HG03558 (cell line): ENCODE measurements around the gene NKX2-1.

Source experiments
- ATAC-seq: cut with Tn5 transposase; IDR thresholded peaks from one replicate; pipeline ENCODE4 v1.9.1; 2021; ENCODE audit warnings: moderate number of reproducible peaks; ENCODE audit not compliant: unreplicated experiment; ENCODE audit errors: extremely low read depth

Gene NKX2-1

DNA sequence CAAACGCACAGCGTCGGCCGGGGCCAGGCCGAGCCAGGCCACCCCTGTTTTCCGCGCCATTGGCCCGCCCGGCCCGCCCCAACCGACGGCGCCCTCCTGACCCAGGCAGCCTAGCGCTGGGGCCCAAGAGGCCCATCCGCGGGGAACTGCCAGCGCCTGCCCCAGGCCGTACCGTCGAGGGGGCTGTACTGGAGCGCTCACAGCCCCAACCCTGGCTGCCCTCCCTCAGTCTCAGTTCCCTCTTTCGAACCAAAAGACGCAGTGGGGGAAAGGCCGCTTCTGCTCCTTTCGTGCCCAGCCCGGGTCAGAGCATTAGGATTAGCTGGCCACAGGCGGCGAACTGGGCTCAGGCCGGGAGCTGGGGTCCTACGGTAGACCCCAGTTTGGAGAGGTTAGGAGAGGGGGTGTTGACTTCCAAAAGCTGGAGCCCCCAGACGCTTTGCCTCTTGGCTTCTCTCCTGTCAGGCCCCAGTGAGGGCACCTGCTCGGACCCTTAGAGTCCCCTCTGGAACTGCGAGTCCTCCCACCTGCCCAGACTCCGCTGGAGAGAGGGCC, 1.9 kb downstream of the NKX2-1 start:
- ATAC-seq, result no peak

DNA sequence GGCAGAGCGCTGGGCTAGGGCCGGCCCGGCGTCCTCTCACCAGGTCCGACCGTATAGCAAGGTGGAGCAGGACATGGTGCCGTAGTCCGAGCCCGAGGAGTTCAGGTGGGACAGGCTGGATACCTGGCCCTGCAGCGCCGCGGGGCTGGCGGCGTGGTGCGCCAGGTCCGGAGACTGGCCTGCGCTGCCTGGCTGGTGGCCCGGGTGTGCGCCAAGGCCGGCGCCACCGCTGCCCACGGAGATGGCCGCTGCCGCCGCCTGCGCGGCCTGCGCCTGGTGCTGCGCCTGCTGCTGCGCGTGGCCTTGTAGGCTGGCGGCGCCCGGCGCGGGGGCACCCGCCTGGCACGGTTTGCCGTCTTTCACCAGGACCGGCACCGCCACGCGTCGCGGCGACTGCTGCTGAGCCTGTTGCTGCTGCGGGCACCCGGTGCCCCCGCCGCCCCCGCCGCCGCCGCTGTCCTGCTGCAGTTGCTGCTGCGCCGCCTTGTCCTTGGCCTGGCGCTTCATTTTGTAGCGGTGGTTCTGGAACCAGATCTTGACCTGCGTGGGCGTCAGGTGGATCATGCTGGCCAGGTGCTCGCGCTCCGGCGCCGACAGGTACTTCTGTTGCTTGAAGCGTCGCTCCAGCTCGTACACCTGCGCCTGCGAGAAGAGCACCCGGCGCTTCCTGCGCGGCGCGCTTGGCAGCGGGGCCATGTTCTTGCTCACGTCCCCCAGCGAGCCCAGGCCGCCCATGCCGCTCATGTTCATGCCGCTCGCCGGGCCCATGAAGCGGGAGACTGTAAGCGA, 2.6 kb downstream of the NKX2-1 start:
- ATAC-seq, result no peak

DNA sequence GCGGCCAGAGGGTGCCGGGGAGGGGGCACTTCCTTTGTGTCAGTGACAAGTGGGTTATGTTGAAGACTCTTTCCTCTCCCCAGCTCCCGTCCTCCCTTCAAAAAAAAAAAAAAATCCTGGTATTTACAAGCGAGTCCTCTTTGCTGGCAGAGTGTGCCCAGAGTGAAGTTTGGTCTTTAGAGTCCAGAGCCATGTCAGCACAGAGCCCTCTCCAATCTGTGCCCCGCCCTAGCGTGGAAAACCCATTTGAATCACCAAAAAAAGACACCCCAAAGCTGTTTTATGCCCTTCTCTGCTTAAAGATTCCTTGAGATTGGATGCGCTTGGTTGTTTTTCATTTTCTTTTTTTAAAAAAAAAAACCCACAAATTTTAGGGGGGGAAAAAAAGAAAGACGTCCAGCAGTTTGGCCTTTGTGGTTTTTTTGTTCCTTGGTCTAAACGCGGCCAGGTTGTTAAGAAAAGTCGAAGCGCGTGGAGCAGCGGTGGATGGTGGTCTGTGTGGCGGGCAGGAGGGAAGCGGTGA, 3.3 kb downstream of the NKX2-1 start:
- no peak for ATAC-seq

DNA sequence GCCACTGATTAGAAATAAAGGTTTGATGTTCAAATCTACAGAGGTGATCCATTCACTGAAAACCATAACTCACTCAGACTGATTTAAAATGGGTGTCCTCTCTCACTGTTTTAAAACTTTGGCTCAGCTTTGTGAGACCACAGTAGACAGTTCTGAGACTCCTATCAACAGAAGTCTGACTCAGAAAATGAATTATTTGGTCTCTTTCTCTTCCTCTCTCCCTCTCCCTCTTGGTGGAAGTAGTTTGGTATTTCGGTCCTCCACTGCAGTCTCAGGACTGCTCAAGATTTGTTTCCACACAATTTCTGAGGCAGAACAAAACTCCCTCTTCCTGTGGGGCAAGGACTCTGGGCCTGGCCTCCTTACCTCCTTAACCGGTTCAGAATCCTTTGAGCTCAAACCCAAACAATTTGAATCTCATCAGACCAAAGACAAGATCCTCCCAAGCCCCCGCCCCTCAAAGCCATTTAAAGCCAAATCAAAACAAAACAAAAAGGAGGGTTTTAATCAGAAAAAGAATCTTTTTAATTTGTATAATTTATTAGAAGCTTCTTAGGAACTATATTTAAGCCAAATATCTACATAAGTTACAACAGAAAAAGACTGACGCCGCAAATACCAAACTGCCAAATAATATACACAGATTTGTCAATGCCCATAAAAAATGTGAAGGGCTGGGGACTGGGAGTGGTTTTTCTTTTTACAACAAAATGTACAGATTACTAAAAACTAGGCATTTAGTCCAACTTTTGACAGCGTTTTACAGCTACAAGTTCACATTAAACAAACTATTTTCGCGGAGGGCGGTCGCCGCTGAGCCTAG, 3.9 kb downstream of the NKX2-1 start:
- no peak for ATAC-seq

DNA sequence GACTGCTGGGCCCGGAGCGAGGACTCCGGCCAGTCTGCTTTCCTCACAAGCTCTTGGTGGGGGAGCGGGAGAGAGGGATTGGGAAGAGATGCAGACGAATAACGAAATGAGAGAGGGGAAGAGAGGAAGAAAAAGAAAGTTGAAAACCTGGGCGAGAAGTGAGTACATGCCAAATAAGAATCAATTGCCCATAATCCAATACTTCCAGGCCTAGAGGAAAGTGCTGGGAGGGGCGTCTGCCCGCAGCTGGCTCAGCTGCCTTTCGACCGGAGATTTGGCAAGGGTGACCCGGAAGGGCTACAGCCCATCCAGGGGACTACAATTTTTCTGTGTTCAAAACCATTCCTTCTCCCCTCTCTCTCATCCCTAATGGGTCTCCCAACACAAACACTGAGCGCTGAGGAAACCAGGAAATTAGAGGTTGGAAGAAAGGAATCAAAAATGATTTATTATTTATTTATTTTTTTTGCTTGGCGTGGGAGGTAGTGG, 4.9 kb downstream of the NKX2-1 start:
- ATAC-seq, result no peak

DNA sequence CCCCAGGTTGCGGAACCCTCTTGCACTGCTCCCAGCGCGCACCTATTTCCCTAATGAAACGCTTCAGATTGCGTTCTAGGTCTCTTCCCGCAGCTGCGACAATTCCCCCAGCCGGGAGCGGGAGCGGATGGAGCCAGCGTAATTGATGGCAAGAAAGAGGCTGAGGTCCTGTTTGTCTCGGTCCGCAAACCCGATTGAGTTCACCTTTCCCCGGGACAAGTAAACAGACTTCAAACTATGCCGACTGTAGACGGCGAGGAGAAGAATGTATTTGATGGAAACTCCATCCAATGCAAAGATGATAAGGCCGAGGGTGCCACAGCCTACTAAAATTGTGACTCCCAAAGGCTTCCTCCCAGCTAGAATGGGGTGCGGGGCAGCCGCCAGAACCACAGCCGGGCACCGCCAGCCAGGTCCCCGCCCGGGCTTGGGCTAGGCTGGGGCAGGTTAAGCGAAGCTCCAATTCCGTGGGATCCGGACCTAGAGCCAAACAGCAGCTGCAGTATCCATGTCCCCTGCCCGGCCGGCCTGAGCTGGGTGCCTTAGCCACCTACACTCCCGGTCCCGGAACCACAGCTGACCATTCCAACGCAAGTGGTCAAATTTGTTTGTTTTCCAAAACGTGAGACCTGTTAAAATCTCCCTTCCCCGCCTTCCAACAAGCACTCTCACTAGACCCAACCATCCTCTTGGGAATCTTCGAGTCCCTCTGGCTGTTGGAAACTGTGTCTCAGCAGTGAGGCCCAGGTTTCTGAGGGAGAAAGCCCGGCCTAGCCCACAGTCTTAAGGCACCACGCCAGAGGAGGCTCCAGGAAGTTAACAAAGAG, 5.5 kb downstream of the NKX2-1 start:
- ATAC-seq, result no peak

DNA sequence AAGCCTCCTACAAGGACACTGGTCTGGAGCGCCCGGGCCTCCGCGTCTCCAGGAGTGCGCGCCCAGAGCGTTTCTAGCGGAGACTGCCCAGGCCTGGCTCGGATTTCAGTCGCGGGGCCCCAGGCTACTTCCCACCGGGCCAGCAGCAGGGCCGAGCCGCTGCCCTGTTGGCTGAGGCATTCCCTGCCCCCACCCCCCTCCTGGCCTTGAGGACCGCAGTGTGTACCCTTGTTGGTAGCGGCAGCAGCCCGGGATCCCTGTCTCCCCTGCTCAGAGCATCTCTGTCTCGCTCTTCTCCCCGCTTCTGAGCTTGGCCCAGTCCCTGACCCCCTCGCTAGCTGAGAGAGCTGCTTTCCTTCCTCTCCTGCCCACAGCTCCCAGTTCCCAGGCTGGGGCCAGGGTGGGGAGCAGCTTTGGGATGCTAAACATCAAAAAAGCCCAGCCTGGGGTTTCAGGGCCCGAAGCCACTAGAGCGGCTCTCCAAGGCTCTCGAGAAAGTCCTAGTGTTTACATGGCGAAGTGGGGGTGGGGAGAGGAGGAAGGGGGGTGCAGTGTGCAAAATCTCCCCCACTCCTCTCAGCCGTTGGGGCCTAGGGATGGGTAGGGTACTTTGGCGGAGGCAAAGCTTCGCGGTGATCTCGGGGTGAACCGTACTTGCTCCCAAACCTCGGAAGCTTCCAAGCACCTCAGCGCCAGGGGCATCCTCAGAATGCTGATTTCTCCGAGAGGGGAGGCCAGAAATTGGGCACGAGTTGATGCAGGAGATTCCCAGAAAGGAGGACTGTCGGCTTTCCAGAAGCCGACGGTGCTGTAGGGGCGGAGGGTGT, 6.4 kb downstream of the NKX2-1 start:
- ATAC-seq, result no peak

DNA sequence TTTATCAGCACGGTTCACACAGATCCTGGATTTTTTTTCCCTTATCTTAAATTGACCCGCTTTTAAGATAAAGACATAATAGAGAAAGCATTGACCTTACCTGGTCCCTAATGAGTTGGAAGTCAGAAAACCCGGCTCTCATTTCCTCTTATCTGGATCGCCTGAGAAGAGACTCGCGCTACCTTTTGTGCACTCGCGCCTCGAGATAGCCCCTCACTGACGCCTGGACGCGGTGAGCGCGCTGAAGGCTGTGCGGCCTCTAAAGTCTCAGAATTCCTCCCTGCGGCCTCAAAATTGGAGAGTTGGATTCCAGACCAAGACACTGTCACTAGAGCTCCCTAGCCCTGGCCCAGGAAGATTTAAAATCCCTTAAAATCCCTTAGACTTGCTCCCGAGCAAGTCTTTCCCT, 7.0 kb downstream of the NKX2-1 start:
- no peak for ATAC-seq

DNA sequence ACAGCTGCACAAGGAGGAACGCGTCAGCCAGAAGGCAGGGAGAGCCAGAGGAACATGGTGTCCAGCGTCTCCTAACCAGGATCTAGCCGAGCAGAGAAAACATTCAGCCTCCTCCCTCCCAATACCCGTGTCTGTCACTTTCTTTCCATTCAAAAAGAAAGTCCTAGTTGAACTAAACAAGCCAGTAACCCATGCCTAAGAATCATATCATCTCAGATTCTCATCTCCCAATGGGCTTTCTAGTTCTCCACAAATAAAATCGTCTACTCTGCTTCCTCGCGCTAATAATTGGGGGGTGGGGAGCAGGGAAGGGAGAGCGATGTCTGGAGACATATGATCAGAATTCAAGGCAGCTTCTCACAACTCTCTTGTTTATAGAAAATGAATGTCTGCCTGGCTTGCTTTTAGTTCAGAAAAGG, 7.4 kb downstream of the NKX2-1 start:
- ATAC-seq, result no peak

DNA sequence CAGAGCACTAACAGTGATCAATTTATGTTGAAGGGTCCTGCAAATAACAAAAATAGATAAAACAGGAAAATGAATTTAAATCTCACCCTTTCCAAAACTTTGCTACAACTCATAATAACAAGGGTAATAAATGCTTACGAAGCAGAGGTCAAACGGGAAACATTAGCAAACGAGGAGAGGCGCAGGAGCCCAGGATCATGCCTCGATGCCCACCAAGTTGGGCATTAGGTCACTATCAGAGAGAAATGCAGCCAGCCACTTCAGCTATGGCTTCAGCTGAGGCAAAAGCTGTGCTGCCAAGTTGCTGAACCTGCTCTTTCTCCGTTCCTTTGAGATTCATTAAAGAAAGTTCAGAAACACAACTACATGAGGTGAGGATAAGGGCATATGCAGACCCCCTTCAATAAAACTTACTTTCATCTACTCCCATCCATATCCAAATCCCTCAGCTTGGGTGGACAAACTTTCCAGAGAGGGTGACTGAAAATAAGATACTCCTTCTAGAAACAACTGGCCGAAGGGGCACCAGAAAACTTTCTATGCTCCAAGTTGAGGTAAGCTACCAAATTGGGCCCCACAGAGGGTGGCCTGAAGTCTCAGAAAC, 7.9 kb downstream of the NKX2-1 start:
- ATAC-seq, result no peak

DNA sequence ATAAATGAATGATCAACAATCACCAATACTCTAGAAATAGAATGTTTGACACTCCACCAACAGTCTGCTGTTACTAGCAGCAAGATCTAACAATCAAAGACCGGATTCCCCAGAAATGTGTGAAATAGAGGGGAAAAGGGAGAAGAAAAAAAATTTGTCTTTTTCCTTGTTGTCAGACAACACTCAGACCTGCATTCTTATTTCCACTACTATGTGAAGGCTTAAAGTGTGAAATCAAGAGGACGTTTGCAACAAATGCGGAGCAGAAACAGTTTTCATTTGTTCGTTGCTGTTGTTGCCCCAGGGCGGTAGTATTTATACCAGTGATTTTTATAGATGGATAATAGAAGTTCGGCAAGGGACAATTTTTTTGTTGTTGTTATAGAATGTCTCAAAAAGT, 9.2 kb downstream of the NKX2-1 start:
- ATAC-seq, result no peak

DNA sequence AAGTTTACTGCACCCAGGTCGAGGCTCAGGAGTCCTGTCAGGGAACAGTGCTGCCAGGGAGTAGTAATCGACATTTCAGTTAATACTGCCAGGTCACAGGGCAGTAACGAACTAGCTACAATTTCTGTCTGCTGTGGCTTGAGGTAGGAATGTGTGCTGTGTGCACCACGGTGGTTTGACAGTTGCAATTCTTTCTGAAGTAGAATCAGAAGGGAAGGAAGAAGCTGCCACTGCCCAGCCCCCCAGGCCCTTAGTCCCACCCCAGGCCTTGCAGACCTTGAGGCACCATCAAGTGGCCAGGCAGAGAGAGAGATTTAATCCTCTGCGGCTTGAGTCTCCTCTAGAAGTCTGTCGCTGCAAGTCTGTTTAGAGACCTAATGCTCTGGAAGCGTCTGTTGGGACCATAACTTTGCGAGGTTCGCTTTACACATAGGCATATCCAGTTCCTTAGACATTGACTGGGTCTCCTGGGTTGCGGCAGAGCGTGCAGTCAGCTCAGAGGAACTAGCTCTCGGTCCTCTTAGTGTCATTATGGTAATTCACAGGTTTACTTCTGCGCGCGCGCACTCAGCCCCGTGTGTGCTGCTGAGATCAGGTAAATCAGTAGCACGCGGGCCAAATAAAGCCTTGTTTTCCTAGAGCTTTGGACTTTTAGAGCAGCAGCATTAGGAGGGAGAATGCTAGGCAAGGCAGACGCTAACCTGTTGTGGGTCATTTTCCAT, 9.8 kb downstream of the NKX2-1 start:
- no peak for ATAC-seq

DNA sequence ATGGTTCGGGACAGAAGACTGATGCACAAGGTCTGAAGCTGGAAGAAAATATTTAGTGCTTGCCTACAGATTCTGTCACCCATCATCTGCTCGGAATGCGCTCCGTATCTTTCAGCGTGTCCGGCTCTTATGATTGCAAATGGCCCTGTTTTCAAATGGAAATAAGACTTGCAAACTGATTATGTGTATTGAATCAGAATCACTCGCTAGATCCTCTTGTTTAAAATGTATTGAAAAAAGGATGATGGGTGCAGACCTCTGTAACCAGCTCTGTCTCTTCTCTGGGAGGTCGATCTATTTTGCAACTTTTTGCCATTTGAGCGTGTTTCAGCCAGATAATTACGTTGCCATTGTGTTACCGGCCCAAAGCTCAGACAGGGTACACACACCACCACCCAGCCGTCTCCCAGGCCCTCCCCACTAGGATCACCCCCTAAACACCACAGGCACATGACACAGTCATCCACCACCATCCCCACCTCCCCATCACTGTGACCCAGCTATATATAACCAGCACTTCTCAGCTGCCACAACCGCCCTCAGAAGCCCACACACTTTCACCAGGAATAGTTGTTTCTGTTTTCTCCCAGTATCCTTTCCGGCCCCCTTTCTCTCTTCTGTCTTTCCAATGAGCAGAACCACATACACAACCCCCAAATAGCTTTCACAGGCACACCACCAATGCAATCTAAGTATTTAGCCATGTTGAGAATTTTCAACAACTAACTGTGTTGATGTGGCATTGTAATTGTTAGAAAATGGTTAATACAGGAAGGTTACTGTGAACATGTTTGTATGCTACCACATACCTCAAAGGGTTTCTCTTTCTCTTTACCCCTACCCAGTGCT, 10.7 kb downstream of the NKX2-1 start:
- ATAC-seq, result no peak

DNA sequence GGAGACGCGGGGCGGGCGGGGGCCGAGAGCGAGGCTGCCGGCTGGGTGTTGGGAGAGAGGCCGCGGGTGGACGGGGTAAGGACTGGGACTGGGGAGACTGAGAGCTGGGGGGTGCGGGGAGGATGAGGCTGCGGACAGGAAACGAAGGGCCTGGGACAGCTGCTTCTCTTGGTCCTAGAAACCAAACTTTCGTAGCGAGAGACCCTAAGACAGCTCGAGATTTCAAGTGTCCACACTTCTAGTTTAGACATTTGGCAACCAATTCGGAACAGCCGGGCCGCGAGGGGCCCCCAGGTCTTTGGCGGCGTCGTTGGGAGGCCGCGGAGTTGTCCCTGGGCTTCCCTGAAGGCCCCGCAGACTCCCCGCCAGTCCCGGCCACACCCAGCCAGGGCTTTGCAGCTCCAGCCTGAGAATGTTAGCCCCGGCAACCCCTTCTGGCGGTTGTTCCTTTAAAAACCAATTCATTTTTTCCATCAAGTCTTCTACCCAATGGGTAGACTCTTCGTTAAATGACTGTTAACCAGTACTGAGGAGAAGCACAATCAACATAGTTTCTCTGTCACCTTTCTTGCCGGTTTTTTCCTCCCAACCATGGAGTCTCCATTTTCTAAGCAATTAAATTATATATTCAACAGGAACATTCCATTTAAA, 11.5 kb downstream of the NKX2-1 start:
- ATAC-seq, result no peak

DNA sequence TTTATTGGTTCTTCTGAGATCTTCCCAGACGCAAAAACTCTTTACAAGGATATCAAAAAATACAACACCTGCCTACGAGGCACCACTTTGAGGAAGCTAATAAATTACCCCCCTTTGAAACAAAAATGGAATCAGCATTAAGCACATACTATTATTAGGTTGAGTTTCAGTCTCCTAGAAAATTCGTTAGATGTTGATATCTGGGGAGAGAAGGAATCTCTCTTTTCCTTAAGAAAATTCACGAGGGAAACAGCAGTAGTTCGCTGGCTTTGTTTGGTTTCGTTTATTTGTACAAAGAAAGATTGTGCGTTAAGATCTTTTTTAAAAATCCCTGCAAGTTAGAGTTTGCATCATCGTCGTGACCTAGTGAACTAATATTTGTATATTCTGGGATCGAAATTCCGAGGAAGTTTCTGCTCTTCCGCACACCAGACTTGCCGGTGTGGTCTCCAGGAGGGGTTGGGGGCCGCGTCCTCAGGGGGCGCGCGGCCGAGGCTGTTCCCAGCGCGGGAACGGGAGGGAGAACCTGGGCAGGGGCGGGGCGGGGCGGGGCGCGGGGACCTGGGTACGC, 12.1 kb downstream of the NKX2-1 start:
- ATAC-seq, result no peak
